G401 (cell line): ENCODE results near the gene EFCAB6. TPM values are rescaled to one million over a fixed set of nuclear protein-coding genes. Genes with fewer than 3 reads are reported as not detected.

Source experiments
- DNase-seq: peaks from one replicate; pipeline ENCODE4 v3.0.0-alpha.2; 2015; ENCODE audit warnings: low spot score
- in situ Hi-C: cut with HindIII; loops from 2 replicates; pipeline ENCODE4 v1.10.0; 2016; ENCODE audit warnings: low sequenced_read_pairs, mixed read lengths
- total RNA-seq: library from RNA; depleted of rRNA; stranded (reverse); fragments of >200 nt; shearing (Covaris generic); gene quantifications from 2 replicates; pipeline ENCODE4 v1.2.3, GENCODE V29; 2014

EFCAB6 gene
- total RNA-seq, 1 experiment from 2014 or later = 0.54 TPM

- in situ Hi-C loops = loop anchor here (25.0 kb wide), 2 partner anchors 93 to 107 kb away; no protein-coding TSS in a partner anchor
- no peak for DNase-seq
Measured at GRCh38 chr22:43544289-43544673, 267.8 kb downstream of the EFCAB6 start.

- in situ Hi-C loops = loop anchor here (25.0 kb wide), 2 partner anchors 94 to 106 kb away; no protein-coding TSS in a partner anchor
- DNase-seq = no peak
Measured at GRCh38 chr22:43543522-43544288, 268.4 kb downstream of the EFCAB6 start.

GRCh38 chr22:43542681-43543521 lies 269.2 kb downstream of the EFCAB6 start:
- no peak for DNase-seq
- in situ Hi-C loops = loop anchor here (25.0 kb wide), 2 partner anchors 94 to 106 kb away; no protein-coding TSS in a partner anchor

- in situ Hi-C loops = loop anchor here (25.0 kb wide), 2 partner anchors 96 to 104 kb away; no protein-coding TSS in a partner anchor
- no peak for DNase-seq
Measured at GRCh38 chr22:43541462-43542407, 270.4 kb downstream of the EFCAB6 start.

- in situ Hi-C loops = loop anchor here (25.0 kb wide), 2 partner anchors 96 to 104 kb away; no protein-coding TSS in a partner anchor
- no peak for DNase-seq
Measured at GRCh38 chr22:43541022-43541421, 271.1 kb downstream of the EFCAB6 start.

GRCh38 chr22:43540529-43540923 lies 271.6 kb downstream of the EFCAB6 start:
- in situ Hi-C loops = loop anchor here (25.0 kb wide), 2 partner anchors 97 to 103 kb away; no protein-coding TSS in a partner anchor
- DNase-seq = no peak

GRCh38 chr22:43539572-43540528 lies 272.3 kb downstream of the EFCAB6 start:
- peak; percentile 2 for DNase-seq
- in situ Hi-C loops = loop anchor here (25.0 kb wide), 2 partner anchors 97 to 103 kb away; no protein-coding TSS in a partner anchor

- no peak for DNase-seq
- in situ Hi-C loops = loop anchor here (25.0 kb wide), 2 partner anchors 100 kb away; no protein-coding TSS in a partner anchor
Measured at GRCh38 chr22:43537019-43537585, 275.0 kb downstream of the EFCAB6 start.

- DNase-seq = no peak
- in situ Hi-C loops = loop anchor here (25.0 kb wide), 2 partner anchors 98 to 102 kb away; no protein-coding TSS in a partner anchor
Measured at GRCh38 chr22:43535741-43536140, 276.4 kb downstream of the EFCAB6 start.

GRCh38 chr22:43535336-43535735 lies 276.8 kb downstream of the EFCAB6 start:
- in situ Hi-C loops = loop anchor here (25.0 kb wide), 2 partner anchors 98 to 102 kb away; no protein-coding TSS in a partner anchor
- no peak for DNase-seq

GRCh38 chr22:43534916-43535315 lies 277.2 kb downstream of the EFCAB6 start:
- no peak for DNase-seq
- in situ Hi-C loops = loop anchor here (25.0 kb wide), 2 partner anchors 98 to 102 kb away; no protein-coding TSS in a partner anchor

GRCh38 chr22:43533656-43534428 lies 278.3 kb downstream of the EFCAB6 start:
- DNase-seq = no peak
- in situ Hi-C loops = loop anchor here (25.0 kb wide), 2 partner anchors 97 to 103 kb away; no protein-coding TSS in a partner anchor

- in situ Hi-C loops = loop anchor here (25.0 kb wide), 2 partner anchors 96 to 104 kb away; no protein-coding TSS in a partner anchor
- no peak for DNase-seq
Measured at GRCh38 chr22:43533156-43533530, 279.0 kb downstream of the EFCAB6 start.

- in situ Hi-C loops = loop anchor here (25.0 kb wide), 2 partner anchors 95 to 105 kb away; no protein-coding TSS in a partner anchor
Measured at GRCh38 chr22:43532301-43533155, 279.6 kb downstream of the EFCAB6 start.

GRCh38 chr22:43531651-43532050 lies 280.5 kb downstream of the EFCAB6 start:
- DNase-seq = no peak
- in situ Hi-C loops = loop anchor here (25.0 kb wide), 2 partner anchors 94 to 106 kb away; no protein-coding TSS in a partner anchor

More at GRCh38 chr22:43532301-43533155, 279.6 kb downstream of the EFCAB6 start:
- DNase-seq = no peak
